OCI-LY7 (cell line): ENCODE results near the gene FAM83B. TPM values are rescaled to one million over a fixed set of nuclear protein-coding genes. Genes with fewer than 3 reads are reported as not detected.

ENCODE experiments used
- BruUV-seq: library from RNA; stranded (reverse); fragments of 400-500 nt; replicated peaks from 2 replicates; lab custom pipeline; 2021; lab: Mats Ljungman, UMichigan
- CTCF ChIA-PET: fragments of 300-600 bp; sonication (Branson Sonifier 250); formaldehyde crosslinking; loops from one replicate; lab custom pipeline; 2022; ENCODE audit warnings: antibody characterized with exemption; ENCODE audit not compliant: unreplicated experiment; lab: Charles Lee
- POLR2A ChIA-PET: fragments of 300-600 bp; sonication (Branson Sonifier 250); formaldehyde crosslinking; loops from one replicate; lab custom pipeline; 2022; ENCODE audit warnings: antibody characterized with exemption; lab: Charles Lee
- DNase-seq: peaks from one replicate; pipeline ENCODE4 v3.0.0-alpha.2; 2015; ENCODE audit warnings: low spot score
- H2AFZ ChIP-seq: fragments of 200-600 bp; sonication (generic), shearing (Covaris generic); 2 replicates; pipeline ENCODE4 v1.6.1; 2014; ENCODE audit warnings: mild to moderate bottlenecking, antibody characterized with exemption, low read length, moderate library complexity
- H3K27ac ChIP-seq: fragments of 200-600 bp; sonication (generic); 2 replicates; pipeline ENCODE4 v1.5.1; 2014; ENCODE audit warnings: mixed run types, low read depth, mild to moderate bottlenecking, moderate library complexity, low read length, inconsistent platforms; ENCODE audit not compliant: poor library complexity, severe bottlenecking
- H3K36me3 ChIP-seq: fragments of 200-600 bp; sonication (generic); 2 replicates; pipeline ENCODE4 v1.6.1; 2014; ENCODE audit warnings: mild to moderate bottlenecking, antibody characterized with exemption, low read length, moderate library complexity, mixed read lengths; ENCODE audit not compliant: insufficient read depth
- H3K4me1 ChIP-seq: fragments of 200-600 bp; sonication (generic); 2 replicates; pipeline ENCODE4 v1.5.1; 2014; ENCODE audit warnings: mild to moderate bottlenecking, low read length; ENCODE audit not compliant: insufficient read depth, poor library complexity, severe bottlenecking
- H3K4me2 ChIP-seq: fragments of 200-600 bp; sonication (generic); 2 replicates; pipeline ENCODE4 v1.6.1; 2014; ENCODE audit warnings: mild to moderate bottlenecking, low read length
- H3K4me3 ChIP-seq: fragments of 200-600 bp; sonication (generic); 2 replicates; pipeline ENCODE4 v1.5.1; 2014; ENCODE audit warnings: mild to moderate bottlenecking, low read depth, low read length; ENCODE audit not compliant: poor library complexity, severe bottlenecking
- H3K79me2 ChIP-seq: fragments of 200-600 bp; sonication (generic); 2 replicates; pipeline ENCODE4 v1.6.1; 2016; ENCODE audit warnings: low read depth, mild to moderate bottlenecking, low read length, moderate library complexity, mixed read lengths; ENCODE audit not compliant: insufficient read depth
- H3K9me2 ChIP-seq: fragments of 200-600 bp; sonication (generic); 2 replicates; pipeline ENCODE4 v1.6.1; 2016; ENCODE audit warnings: mild to moderate bottlenecking, low read length, mixed read lengths; ENCODE audit not compliant: insufficient read depth
- H3K9me3 ChIP-seq: fragments of 200-600 bp; sonication (generic); 2 replicates; pipeline ENCODE4 v1.6.1; 2014; ENCODE audit warnings: mild to moderate bottlenecking, mixed run types, low read length, mixed read lengths
- H4K20me1 ChIP-seq: fragments of 200-600 bp; sonication (generic); 2 replicates; pipeline ENCODE4 v1.6.1; 2014; ENCODE audit warnings: mild to moderate bottlenecking, antibody characterized with exemption, low read length, moderate library complexity, mixed read lengths; ENCODE audit not compliant: insufficient read depth
- CTCF ChIP-seq: fragments of 200-600 bp; sonication (generic); conservative IDR thresholded peaks from 2 replicates; pipeline ENCODE4 v1.5.1; 2014; ENCODE audit warnings: mild to moderate bottlenecking, antibody characterized with exemption, low read length, moderate library complexity, mixed read lengths
- EZH2phosphoT487 ChIP-seq: fragments of 200-600 bp; sonication (generic); IDR thresholded peaks from 2 replicates; pipeline ENCODE4 v1.6.1; 2018; ENCODE audit warnings: low read depth, borderline replicate concordance, mild to moderate bottlenecking, mixed run types, antibody characterized with exemption, low read length, moderate library complexity, mixed read lengths
- intact Hi-C: fragments of 100-400 bp; cut with micrococcal nuclease; formaldehyde crosslinking; loops from one replicate; pipeline ENCODE4 v1.10.0; 2022; ENCODE audit not compliant: unreplicated experiment
- total RNA-seq, 2 experiments: library from RNA; depleted of rRNA in 1 of 2; stranded (reverse); fragments of >200 nt in 1 of 2; shearing (Covaris generic) in 1 of 2; gene quantifications; 2 replicates each; pipeline ENCODE4 v1.2.3, GENCODE V29; 2014 to 2022

The FAM83B gene
- total RNA-seq, 2 experiments from 2014 or later, result not detected

DNA sequence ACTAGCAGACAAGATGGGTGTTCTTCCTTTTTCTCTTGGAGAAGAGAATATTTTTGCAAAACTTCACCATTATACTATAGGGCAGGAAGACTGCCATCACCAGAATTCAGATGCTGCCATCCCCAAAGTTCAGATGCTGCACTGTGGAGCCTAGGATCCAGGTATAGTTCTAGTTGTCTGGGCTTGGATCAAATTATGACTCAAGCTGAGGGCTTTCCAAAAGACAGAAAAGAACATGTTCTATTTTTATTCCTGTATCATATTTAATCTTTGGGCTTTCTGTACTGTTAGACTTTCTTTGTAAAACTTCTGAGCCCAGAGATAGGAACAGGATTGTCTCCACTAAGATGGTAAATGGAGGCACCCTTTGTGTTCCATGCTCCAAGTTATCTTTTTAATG, 22.0 kb downstream of the FAM83B start:
- Histone ChIP-seq H3K9me3 (no peaks in the 10 kb centered on the region), H3K4me3 (no peak overlapping the region), H2AFZ (no peak overlapping the region), H3K36me3 (no peaks in the 10 kb centered on the region), H3K9me2 (no peaks in the 10 kb centered on the region), H3K27ac (no peak overlapping the region), H3K79me2 (no peaks in the 10 kb centered on the region), H3K4me1 (no peaks in the 10 kb centered on the region), H4K20me1 (no peaks in the 10 kb centered on the region), H3K4me2 (no peak overlapping the region)
- intact Hi-C loops, result no loop called here
- TF ChIP-seq CTCF, result no peak
- no peak for DNase-seq
- BruUV-seq, result no TSS peak
- ChIA-PET CTCF (no interaction called here), POLR2A (no interaction called here)

- intact Hi-C loops, result no loop called here
- H3K4me1 ChIP-seq, result no peaks in the 10 kb centered on the region
Measured at GRCh38 chr6:54873599-54873998, 27.0 kb downstream of the FAM83B start.

More at GRCh38 chr6:54873599-54873998, 27.0 kb downstream of the FAM83B start:
- TF ChIP-seq CTCF (no peak), EZH2phosphoT487 (no peak)
- H3K36me3 ChIP-seq, result no peaks in the 10 kb centered on the region
- POLR2A ChIA-PET, result interaction anchor here (0.6 to 2.0 kb wide), 4 partner anchors 25 to 212 kb away, joined by 3 to 5 read pairs (median 4); no protein-coding TSS in a partner anchor
- no peak overlapping the region for H2AFZ ChIP-seq
- H3K79me2 ChIP-seq, result no peaks in the 10 kb centered on the region
- BruUV-seq, result no TSS peak
- H3K9me2 ChIP-seq, result no peaks in the 10 kb centered on the region
- no peaks in the 10 kb centered on the region for H4K20me1 ChIP-seq
- no peak for DNase-seq
- no peaks in the 10 kb centered on the region for H3K9me3 ChIP-seq
- H3K27ac ChIP-seq, result no peak overlapping the region
- no peak overlapping the region for H3K4me2 ChIP-seq
- no peak overlapping the region for H3K4me3 ChIP-seq
- CTCF ChIA-PET, result no interaction called here
